Tibial nerve (tissue), 4 donors: ENCODE measurements around the gene EID3. TPM values are rescaled to one million over a fixed set of nuclear protein-coding genes. Genes with fewer than 3 reads are reported as not detected.

Experiments
- DNase-seq, 2 donors: peaks; one replicate each; pipeline ENCODE4 v3.0.0-alpha.2; 2019; ENCODE audit warnings: low spot score in 2 of 2
- H3K27ac ChIP-seq, 4 donors: fragments of 200-600 bp; sonication (generic) in 3 of 4; one replicate each; pipeline ENCODE4 v1.5.1; 2017 to 2019; ENCODE audit warnings: mild to moderate bottlenecking in 1 of 4
- H3K27me3 ChIP-seq, 2 donors: fragments of 200-600 bp; sonication (generic) in 1 of 2; one replicate each; pipeline versions ENCODE4 v1.5.1 to v1.6.0; 2017 to 2019
- H3K36me3 ChIP-seq, 3 donors: fragments of 200-600 bp; sonication (generic); one replicate each; pipeline ENCODE4 v1.5.1; 2018 to 2019
- H3K4me1 ChIP-seq, 4 donors: fragments of 200-600 bp; sonication (generic) in 3 of 4; one replicate each; pipeline ENCODE4 v1.5.1; 2017 to 2019
- H3K4me3 ChIP-seq, 4 donors: fragments of 200-600 bp; sonication (generic) in 3 of 4; one replicate each; pipeline ENCODE4 v1.5.1; 2017 to 2019; ENCODE audit warnings: mild to moderate bottlenecking in 1 of 4, moderate library complexity in 1 of 4
- H3K9me3 ChIP-seq, 4 donors: fragments of 200-600 bp; sonication (generic) in 3 of 4; one replicate each; pipeline ENCODE4 v1.5.1; 2017 to 2019
- CTCF ChIP-seq, 5 experiments: fragments of 200-600 bp in 3 of 5; fragments of 450-650 bp in 2 of 5; sonication (generic) in 3 of 5; IDR thresholded peaks; one replicate each; pipeline ENCODE4 v1.5.1; 2016 to 2019; ENCODE audit warnings: antibody characterized with exemption in 5 of 5, mild to moderate bottlenecking in 3 of 5, moderate library complexity in 2 of 5
- EP300 ChIP-seq, 2 donors: sonication (generic); formaldehyde crosslinking; IDR thresholded peaks; one replicate each; pipeline ENCODE4 v1.6.1; 2017; ENCODE audit warnings: antibody characterized with exemption in 2 of 2, mild to moderate bottlenecking in 1 of 2
- POLR2A ChIP-seq, 2 donors: fragments of 450-650 bp; IDR thresholded peaks; one replicate each; pipeline ENCODE4 v1.6.1; 2017; ENCODE audit warnings: antibody characterized with exemption in 2 of 2, mild to moderate bottlenecking in 2 of 2, moderate library complexity in 2 of 2
- WGBS, 2 donors: methylation state at CpG; one replicate each; pipeline ENCODE4 v1.1.5; 2018; 5-methylcytosine and 5-hydroxymethylcytosine counted together
- total RNA-seq, 4 donors: library from RNA; depleted of rRNA; stranded (reverse); fragments of >200 nt; gene quantifications; one replicate each; pipeline ENCODE4 v1.1.0, GENCODE V29; 2016

The EID3 gene
- total RNA-seq, 4 donors from 2014 or later: 9.6 to 13.2 (median 10.0) TPM

GRCh38 chr12:104306376-104306775 lies 2.8 kb downstream of the EID3 start:
- peaks cover 0 to 12% (median 4%) of the 10 kb centered on the region in 3 donors for H3K36me3 ChIP-seq
- no peak for DNase-seq
- H3K4me3 ChIP-seq: no peak overlapping the region
- H3K27ac ChIP-seq: no peak overlapping the region
- H3K4me1 ChIP-seq: peaks cover 0 to 38% (median 16%) of the 10 kb centered on the region in 4 donors
- no peaks in the 10 kb centered on the region for H3K9me3 ChIP-seq
- H3K27me3 ChIP-seq: no peaks in the 10 kb centered on the region
- WGBS, 2 donors: 95 to 98% methylated on average over 2 of the region's 2 CpGs
- TF ChIP-seq POLR2A (IDR thresholded peaks at IDR 0.05) (no peak), CTCF (IDR thresholded peaks at IDR 0.05) (no peak), EP300 (IDR thresholded peaks at IDR 0.05) (no peak)

GRCh38 chr12:104306943-104307654 lies 3.6 kb downstream of the EID3 start:
- Histone ChIP-seq H3K4me3 (no peak overlapping the region), H3K36me3 (peaks cover 0 to 19% (median 8%) of the 10 kb centered on the region in 3 donors), H3K27ac (no peak overlapping the region), H3K4me1 (peaks cover 0 to 38% (median 16%) of the 10 kb centered on the region in 4 donors), H3K27me3 (no peaks in the 10 kb centered on the region), H3K9me3 (no peaks in the 10 kb centered on the region)
- 85% methylated on average over 6 of the region's 6 CpGs for WGBS, 2 donors
- TF ChIP-seq EP300 (IDR thresholded peaks at IDR 0.05) (no peak), POLR2A (IDR thresholded peaks at IDR 0.05) (no peak), CTCF (IDR thresholded peaks at IDR 0.05) (no peak)
- DNase-seq: no peak

GRCh38 chr12:104307655-104308000 lies 4.1 kb downstream of the EID3 start:
- Histone ChIP-seq H3K36me3 (peaks cover 0 to 24% (median 8%) of the 10 kb centered on the region in 3 donors), H3K4me1 (peaks cover 0 to 37% (median 16%) of the 10 kb centered on the region in 4 donors), H3K9me3 (no peaks in the 10 kb centered on the region), H3K27ac (no peak overlapping the region), H3K4me3 (no peak overlapping the region), H3K27me3 (no peaks in the 10 kb centered on the region)
- DNase-seq: no peak
- TF ChIP-seq POLR2A (IDR thresholded peaks at IDR 0.05) (no peak), EP300 (IDR thresholded peaks at IDR 0.05) (no peak), CTCF (IDR thresholded peaks at IDR 0.05) (no peak)

GRCh38 chr12:104309446-104309993 lies 6.0 kb downstream of the EID3 start:
- Histone ChIP-seq H3K27ac (no peak overlapping the region), H3K36me3 (peaks cover 0 to 43% (median 13%) of the 10 kb centered on the region in 3 donors), H3K4me1 (peaks cover 0 to 22% (median 5%) of the 10 kb centered on the region in 4 donors), H3K9me3 (no peaks in the 10 kb centered on the region), H3K27me3 (no peaks in the 10 kb centered on the region), H3K4me3 (no peak overlapping the region)
- TF ChIP-seq EP300 (IDR thresholded peaks at IDR 0.05) (no peak), POLR2A (IDR thresholded peaks at IDR 0.05) (no peak)
- DNase-seq: no peak
- WGBS, 2 donors: 86 to 92% methylated on average over 4 of the region's 4 CpGs

GRCh38 chr12:104310751-104311633 lies 7.5 kb downstream of the EID3 start:
- WGBS, 2 donors: 89 to 93% methylated on average over 5 of the region's 5 CpGs
- H3K36me3 ChIP-seq: peaks cover 2 to 56% (median 13%) of the 10 kb centered on the region in 3 donors
- no peak overlapping the region for H3K4me3 ChIP-seq
- peaks cover 0 to 8% (median 0%) of the 10 kb centered on the region in 4 donors for H3K4me1 ChIP-seq
- no peak for TF ChIP-seq EP300 (IDR thresholded peaks at IDR 0.05)
- TF ChIP-seq CTCF (IDR thresholded peaks at IDR 0.05): no peak
- TF ChIP-seq POLR2A (IDR thresholded peaks at IDR 0.05): no peak
- no peaks in the 10 kb centered on the region for H3K27me3 ChIP-seq
- no peak for DNase-seq
- no peak overlapping the region for H3K27ac ChIP-seq
- H3K9me3 ChIP-seq: no peaks in the 10 kb centered on the region
